CD8-positive, alpha-beta memory T cell (primary cell): ENCODE data around the gene RGS7BP. TPM values are rescaled to one million over a fixed set of nuclear protein-coding genes. Genes with fewer than 3 reads are reported as not detected.

Experiments used
- polyA plus RNA-seq: library from polyadenylated mRNA; unstranded; fragments of 300-500 nt; fragmentation: Illumina TruSeq; gene quantifications from one replicate; pipeline ENCODE4 v1.2.3, GENCODE V29; 2021
- total RNA-seq, 2 experiments: library from RNA; stranded (reverse); gene quantifications; one replicate each; pipeline ENCODE4 v1.2.3, GENCODE V29; 2021

Gene RGS7BP
- total and polyA plus RNA-seq, 3 experiments from 2014 or later, result 0.40 TPM; not detected in 2

Other genes starting within 250 kb of the RGS7BP start
- not detected for gene SHISAL2B, start 184.5 kb downstream of the RGS7BP start, total RNA-seq
- gene SHISAL2B, start 184.5 kb downstream of the RGS7BP start, polyA plus RNA-seq, result not detected